Testis (tissue), 2 donors: ENCODE data around the gene RAET1E.
"Not testable (repeated sequence)": the region's sequence is repeated elsewhere in the genome, so short reads cannot be mapped to it uniquely, and the experiment has no call there.

Source experiments
- CTCF ChIP-seq, 3 experiments: fragments of 450-650 bp in 2 of 3; fragments of 200-600 bp in 1 of 3; sonication (generic) in 1 of 3; IDR thresholded peaks; one replicate each; pipeline ENCODE4 v1.5.1; 2016 to 2019; ENCODE audit warnings: antibody characterized with exemption in 3 of 3, mild to moderate bottlenecking in 2 of 3, moderate library complexity in 1 of 3
- POLR2A ChIP-seq: fragments of 450-650 bp; IDR thresholded peaks from one replicate; pipeline ENCODE4 v1.6.1; 2017; ENCODE audit warnings: antibody characterized with exemption, mild to moderate bottlenecking, moderate library complexity

- TF ChIP-seq POLR2A; CTCF (IDR thresholded peaks at IDR 0.05): not testable (repeated sequence)
These were observed 24.2 kb upstream of the RAET1E start for GRCh38 chr6:149922091-149922490.
